Measurements from ENCODE around the gene TOX3. TPM values are rescaled to one million over a fixed set of nuclear protein-coding genes. Genes with fewer than 3 reads are reported as not detected.

The TOX3 gene
- total and polyA plus RNA-seq, 11 donors: 0.17 TPM; not detected in 10

GRCh38 chr16:52407778-52408177 lies 139.2 kb downstream of the TOX3 start:
- intact Hi-C loops (cut with DNase I): no loop called here
- Histone ChIP-seq H3K9me3 (peaks cover 0 to 5% (median 0%) of the 10 kb centered on the region in 12 donors), H3K36me3 (no peaks in the 10 kb centered on the region), H3K4me1 (no peaks in the 10 kb centered on the region), H3K27ac (no peak overlapping the region), H3K4me3 (no peak overlapping the region), H3K27me3 (no peaks in the 10 kb centered on the region)
- DNase-seq (no peak), ATAC-seq (no peak)
- TF ChIP-seq CTCF (IDR thresholded peaks at IDR 0.05): no peak
- no peak for TF ChIP-seq POLR2A (IDR thresholded peaks at IDR 0.05)
- 28 to 46% (median 40%) methylated on average over 1 of the region's 1 CpG for WGBS, 4 donors

- DNase-seq: no peak
- H3K4me1 ChIP-seq: no peaks in the 10 kb centered on the region
- intact Hi-C loops (cut with DNase I): no loop called here
- H3K36me3 ChIP-seq: no peaks in the 10 kb centered on the region
- ATAC-seq: no peak
- no peak overlapping the region for H3K4me3 ChIP-seq
- no peaks in the 10 kb centered on the region for H3K27me3 ChIP-seq
- WGBS, 4 donors: 55 to 69% (median 64%) methylated on average over 1 of the region's 1 CpG
- no peaks in the 10 kb centered on the region for H3K9me3 ChIP-seq
- TF ChIP-seq POLR2A (IDR thresholded peaks at IDR 0.05) (no peak), CTCF (IDR thresholded peaks at IDR 0.05) (no peak)
- no peak overlapping the region for H3K27ac ChIP-seq
These were observed 141.5 kb downstream of the TOX3 start for GRCh38 chr16:52405441-52405840.

DNA sequence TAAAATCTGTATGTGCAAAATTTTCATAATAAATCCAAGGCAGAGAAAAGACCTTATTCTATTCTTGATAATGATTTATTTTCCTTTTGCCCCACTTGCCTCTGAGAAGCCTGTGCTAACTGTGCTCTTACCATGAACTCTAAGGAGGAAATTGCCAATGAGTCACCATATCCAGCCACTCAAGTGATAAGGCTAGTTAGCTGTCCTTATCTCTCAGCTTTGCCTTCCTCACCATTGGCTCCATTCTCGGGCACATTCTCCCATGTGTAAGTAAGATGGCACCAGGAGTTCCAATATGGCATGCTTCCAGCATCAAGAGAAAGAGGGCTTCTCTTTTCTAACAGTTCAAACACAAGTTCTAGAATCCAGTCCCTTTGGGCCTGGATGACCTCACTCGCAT lies 142.4 kb downstream of the TOX3 start:
- Histone ChIP-seq H3K4me3 (no peak overlapping the region), H3K36me3 (no peaks in the 10 kb centered on the region), H3K27ac (no peak overlapping the region), H3K27me3 (no peaks in the 10 kb centered on the region), H3K4me1 (no peaks in the 10 kb centered on the region), H3K9me3 (no peaks in the 10 kb centered on the region)
- no peak for TF ChIP-seq CTCF (IDR thresholded peaks at IDR 0.05)
- TF ChIP-seq POLR2A (IDR thresholded peaks at IDR 0.05): no peak
- ATAC-seq (no peak), DNase-seq (no peak)
- intact Hi-C loops (cut with DNase I): no loop called here
- 60 to 72% (median 64%) methylated on average over 2 of the region's 2 CpGs for WGBS, 4 donors

DNA sequence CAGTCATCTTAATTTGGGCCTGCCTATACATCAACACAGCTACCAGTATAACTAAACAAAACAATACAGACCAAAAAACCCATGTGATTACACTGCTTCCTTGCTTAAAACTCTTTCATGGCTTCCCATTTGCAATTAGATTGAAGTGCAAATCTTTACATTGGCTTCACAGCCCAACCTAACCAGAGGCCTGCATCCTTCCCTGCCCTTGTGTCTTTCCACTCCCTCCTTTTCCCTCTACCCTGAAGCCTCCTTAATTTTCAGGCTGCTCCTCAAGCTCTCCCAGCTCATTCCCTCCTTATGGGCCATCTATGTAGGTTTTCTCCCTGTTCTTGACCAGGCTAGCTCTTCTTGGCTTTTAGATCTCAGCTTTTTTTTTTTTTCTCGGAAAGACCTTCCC lies 147.8 kb downstream of the TOX3 start:
- DNase-seq (no peak), ATAC-seq (no peak)
- no peaks in the 10 kb centered on the region for H3K27me3 ChIP-seq
- no peak for TF ChIP-seq CTCF (IDR thresholded peaks at IDR 0.05)
- TF ChIP-seq POLR2A (IDR thresholded peaks at IDR 0.05): no peak
- intact Hi-C loops (cut with DNase I): no loop called here
- no peaks in the 10 kb centered on the region for H3K4me1 ChIP-seq
- no peaks in the 10 kb centered on the region for H3K36me3 ChIP-seq
- no peak overlapping the region for H3K27ac ChIP-seq
- no peaks in the 10 kb centered on the region for H3K9me3 ChIP-seq
- 58 to 85% (median 71%) methylated on average over 1 of the region's 1 CpG for WGBS, 4 donors
- no peak overlapping the region for H3K4me3 ChIP-seq

Measured in heart left ventricle (tissue), 16 donors.